Measurements from ENCODE around the gene FN3K. TPM values are rescaled to one million over a fixed set of nuclear protein-coding genes. Genes with fewer than 3 reads are reported as not detected.

Gene FN3K
- total and polyA plus RNA-seq, 2 of the 13 experiments (the other 11 are each of a cell fraction or from before 2014, with no cell fraction given), result 3.5 to 12.2 TPM

DNA sequence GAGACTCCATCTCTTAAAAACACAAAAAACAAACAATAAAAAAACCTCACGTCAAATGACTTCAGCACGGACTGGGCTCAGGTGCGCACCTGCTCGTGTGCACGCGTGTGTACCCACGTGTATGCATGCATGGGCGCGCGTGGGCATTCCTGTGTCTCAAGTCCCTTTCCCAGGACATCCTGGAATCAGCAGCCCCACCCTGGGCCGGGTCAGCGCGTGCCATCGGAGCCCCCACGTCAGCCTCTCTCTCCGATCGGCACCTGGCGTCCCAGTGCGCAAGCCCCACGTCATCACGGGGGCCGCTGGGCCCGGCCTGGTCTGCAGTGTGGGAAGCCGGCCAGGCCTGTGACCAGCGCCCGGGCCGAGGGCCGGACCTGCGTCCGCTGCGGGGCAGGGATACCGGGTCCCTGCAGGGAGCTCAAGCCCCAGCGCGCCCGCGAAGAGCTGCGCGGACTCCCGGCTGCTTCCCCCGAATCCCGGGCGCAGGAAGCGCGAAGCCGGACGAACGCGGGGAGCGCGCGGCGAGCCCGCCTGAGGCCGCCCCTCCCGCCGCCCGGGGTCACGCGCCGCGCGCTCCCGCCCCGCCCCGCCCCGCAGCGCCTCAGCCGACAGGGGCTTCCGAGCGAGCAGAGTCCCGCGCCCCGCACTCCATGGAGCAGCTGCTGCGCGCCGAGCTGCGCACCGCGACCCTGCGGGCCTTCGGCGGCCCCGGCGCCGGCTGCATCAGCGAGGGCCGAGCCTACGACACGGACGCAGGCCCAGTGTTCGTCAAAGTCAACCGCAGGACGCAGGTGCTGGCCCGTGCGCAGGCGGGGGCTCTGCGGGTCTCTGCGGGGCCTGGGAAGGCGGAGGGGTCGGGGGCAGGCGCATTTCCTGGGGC lies at the start of gene FN3K (continued):
- TF ChIP-seq, protein P1, sequence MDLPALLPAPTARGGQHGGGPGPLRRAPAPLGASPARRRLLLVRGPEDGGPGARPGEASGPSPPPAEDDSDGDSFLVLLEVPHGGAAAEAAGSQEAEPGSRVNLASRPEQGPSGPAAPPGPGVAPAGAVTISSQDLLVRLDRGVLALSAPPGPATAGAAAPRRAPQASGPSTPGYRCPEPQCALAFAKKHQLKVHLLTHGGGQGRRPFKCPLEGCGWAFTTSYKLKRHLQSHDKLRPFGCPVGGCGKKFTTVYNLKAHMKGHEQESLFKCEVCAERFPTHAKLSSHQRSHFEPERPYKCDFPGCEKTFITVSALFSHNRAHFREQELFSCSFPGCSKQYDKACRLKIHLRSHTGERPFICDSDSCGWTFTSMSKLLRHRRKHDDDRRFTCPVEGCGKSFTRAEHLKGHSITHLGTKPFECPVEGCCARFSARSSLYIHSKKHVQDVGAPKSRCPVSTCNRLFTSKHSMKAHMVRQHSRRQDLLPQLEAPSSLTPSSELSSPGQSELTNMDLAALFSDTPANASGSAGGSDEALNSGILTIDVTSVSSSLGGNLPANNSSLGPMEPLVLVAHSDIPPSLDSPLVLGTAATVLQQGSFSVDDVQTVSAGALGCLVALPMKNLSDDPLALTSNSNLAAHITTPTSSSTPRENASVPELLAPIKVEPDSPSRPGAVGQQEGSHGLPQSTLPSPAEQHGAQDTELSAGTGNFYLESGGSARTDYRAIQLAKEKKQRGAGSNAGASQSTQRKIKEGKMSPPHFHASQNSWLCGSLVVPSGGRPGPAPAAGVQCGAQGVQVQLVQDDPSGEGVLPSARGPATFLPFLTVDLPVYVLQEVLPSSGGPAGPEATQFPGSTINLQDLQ (CRISPR knock-in tag; IDR thresholded peaks at IDR 0.05), result no peak
- TF ChIP-seq ZNF230 (CRISPR knock-in tag; IDR thresholded peaks at IDR 0.05) (no peak), RORA (CRISPR knock-in tag; IDR thresholded peaks at IDR 0.05) (no peak), ZNF253 (CRISPR knock-in tag; IDR thresholded peaks at IDR 0.05; ENCODE audit: borderline replicate concordance) (no peak), POLR2AphosphoS2 (IDR thresholded peaks at IDR 0.05; ENCODE audit: low read depth, low read length) (no peak), ZNF10 (CRISPR knock-in tag; IDR thresholded peaks at IDR 0.05; ENCODE audit: borderline replicate concordance, low read depth) (no peak), NFATC3 (CRISPR knock-in tag; IDR thresholded peaks at IDR 0.05) (no peak), RXRA (CRISPR knock-in tag; IDR thresholded peaks at IDR 0.05) (0 out of 2 replicates have a peak, but pooled peaks have one; percentile 45), ZSCAN20 (CRISPR knock-in tag; IDR thresholded peaks at IDR 0.05; ENCODE audit: borderline replicate concordance) (0 out of 2 replicates have a peak, but pooled peaks have one; percentile 12), ATF7 (IDR thresholded peaks at IDR 0.05) (no peak), ATF7 (CRISPR knock-in tag; IDR thresholded peaks at IDR 0.05) (0 out of 2 replicates have a peak, but pooled peaks have one; percentile 45), U2AF2 (IDR thresholded peaks at IDR 0.05; ENCODE audit: low read depth, low read length) (no peak), ZNF207 (IDR thresholded peaks at IDR 0.05; ENCODE audit: borderline replicate concordance) (no peak), ZNF225 (CRISPR knock-in tag; IDR thresholded peaks at IDR 0.05) (no peak), ZNF441 (CRISPR knock-in tag; IDR thresholded peaks at IDR 0.05; ENCODE audit: borderline replicate concordance) (peak; percentile 31; the same call in 1 of the 2 replicates), KMT2A (CRISPR knock-in tag; IDR thresholded peaks at IDR 0.05) (peak; percentile 61)
- TF ChIP-seq, protein P2, sequence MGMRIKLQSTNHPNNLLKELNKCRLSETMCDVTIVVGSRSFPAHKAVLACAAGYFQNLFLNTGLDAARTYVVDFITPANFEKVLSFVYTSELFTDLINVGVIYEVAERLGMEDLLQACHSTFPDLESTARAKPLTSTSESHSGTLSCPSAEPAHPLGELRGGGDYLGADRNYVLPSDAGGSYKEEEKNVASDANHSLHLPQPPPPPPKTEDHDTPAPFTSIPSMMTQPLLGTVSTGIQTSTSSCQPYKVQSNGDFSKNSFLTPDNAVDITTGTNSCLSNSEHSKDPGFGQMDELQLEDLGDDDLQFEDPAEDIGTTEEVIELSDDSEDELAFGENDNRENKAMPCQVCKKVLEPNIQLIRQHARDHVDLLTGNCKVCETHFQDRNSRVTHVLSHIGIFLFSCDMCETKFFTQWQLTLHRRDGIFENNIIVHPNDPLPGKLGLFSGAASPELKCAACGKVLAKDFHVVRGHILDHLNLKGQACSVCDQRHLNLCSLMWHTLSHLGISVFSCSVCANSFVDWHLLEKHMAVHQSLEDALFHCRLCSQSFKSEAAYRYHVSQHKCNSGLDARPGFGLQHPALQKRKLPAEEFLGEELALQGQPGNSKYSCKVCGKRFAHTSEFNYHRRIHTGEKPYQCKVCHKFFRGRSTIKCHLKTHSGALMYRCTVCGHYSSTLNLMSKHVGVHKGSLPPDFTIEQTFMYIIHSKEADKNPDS (CRISPR knock-in tag; IDR thresholded peaks at IDR 0.05), result no peak
- TF ChIP-seq, protein P3, sequence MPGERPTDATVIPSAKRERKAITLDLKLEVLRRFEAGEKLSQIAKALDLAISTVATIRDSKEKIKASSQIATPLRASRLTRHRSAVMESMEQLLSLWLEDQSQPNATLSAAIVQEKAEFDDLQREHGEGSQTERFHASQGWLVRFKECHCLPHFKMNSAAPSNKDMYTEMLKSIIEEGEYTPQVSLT (CRISPR knock-in tag; IDR thresholded peaks at IDR 0.05; ENCODE audit: borderline replicate concordance, low read depth), result no peak
- TF ChIP-seq, protein P4, sequence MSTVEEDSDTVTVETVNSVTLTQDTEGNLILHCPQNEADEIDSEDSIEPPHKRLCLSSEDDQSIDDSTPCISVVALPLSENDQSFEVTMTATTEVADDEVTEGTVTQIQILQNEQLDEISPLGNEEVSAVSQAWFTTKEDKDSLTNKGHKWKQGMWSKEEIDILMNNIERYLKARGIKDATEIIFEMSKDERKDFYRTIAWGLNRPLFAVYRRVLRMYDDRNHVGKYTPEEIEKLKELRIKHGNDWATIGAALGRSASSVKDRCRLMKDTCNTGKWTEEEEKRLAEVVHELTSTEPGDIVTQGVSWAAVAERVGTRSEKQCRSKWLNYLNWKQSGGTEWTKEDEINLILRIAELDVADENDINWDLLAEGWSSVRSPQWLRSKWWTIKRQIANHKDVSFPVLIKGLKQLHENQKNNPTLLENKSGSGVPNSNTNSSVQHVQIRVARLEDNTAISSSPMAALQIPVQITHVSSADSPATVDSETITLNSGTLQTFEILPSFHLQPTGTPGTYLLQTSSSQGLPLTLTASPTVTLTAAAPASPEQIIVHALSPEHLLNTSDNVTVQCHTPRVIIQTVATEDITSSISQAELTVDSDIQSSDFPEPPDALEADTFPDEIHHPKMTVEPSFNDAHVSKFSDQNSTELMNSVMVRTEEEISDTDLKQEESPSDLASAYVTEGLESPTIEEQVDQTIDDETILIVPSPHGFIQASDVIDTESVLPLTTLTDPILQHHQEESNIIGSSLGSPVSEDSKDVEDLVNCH (CRISPR knock-in tag; IDR thresholded peaks at IDR 0.05), result no peak
- TF ChIP-seq, protein P5, sequence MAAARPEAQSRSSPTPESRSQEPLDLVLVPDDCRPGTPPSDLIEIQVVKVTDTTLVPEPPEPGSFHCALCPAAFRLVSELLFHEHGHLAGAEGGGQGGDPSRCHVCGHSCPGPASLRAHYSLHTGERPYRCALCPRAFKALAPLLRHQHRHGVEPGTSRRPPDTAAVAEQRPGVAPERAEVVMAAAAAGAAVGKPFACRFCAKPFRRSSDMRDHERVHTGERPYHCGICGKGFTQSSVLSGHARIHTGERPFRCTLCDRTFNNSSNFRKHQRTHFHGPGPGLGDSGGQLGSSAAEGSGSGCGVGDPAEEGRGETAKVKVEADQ (CRISPR knock-in tag; IDR thresholded peaks at IDR 0.05; ENCODE audit: borderline replicate concordance), result peak; percentile 60; the same call in 1 of the 2 replicates
